Peyer's patch (tissue), 4 donors: ENCODE results near the gene ASPG. TPM values are rescaled to one million over a fixed set of nuclear protein-coding genes. Genes with fewer than 3 reads are reported as not detected.

Experiments
- DNase-seq, 3 donors: peaks; one replicate each; pipeline ENCODE4 v3.0.0-alpha.2; 2017 to 2019
- H3K27ac ChIP-seq, 4 donors: fragments of 200-600 bp; sonication (generic); one replicate each; pipeline ENCODE4 v1.5.1; 2016 to 2019
- H3K27me3 ChIP-seq, 2 donors: fragments of 200-600 bp; sonication (generic); one replicate each; pipeline ENCODE4 v1.5.1; 2019
- H3K36me3 ChIP-seq, 3 donors: fragments of 200-600 bp; sonication (generic); one replicate each; pipeline ENCODE4 v1.5.1; 2016 to 2019
- H3K4me1 ChIP-seq, 4 donors: fragments of 200-600 bp; sonication (generic); one replicate each; pipeline ENCODE4 v1.5.1; 2016 to 2019
- H3K4me3 ChIP-seq, 4 donors: fragments of 200-600 bp; sonication (generic); 1 replicate in 3 of 4; 2 replicates in 1 of 4; pipeline ENCODE4 v1.5.1; 2016 to 2019; ENCODE audit warnings: mild to moderate bottlenecking in 1 of 4
- H3K9me3 ChIP-seq, 4 donors: fragments of 200-600 bp; sonication (generic); one replicate each; pipeline ENCODE4 v1.5.1; 2016 to 2019; ENCODE audit warnings: mild to moderate bottlenecking in 1 of 4
- CTCF ChIP-seq, 6 experiments: fragments of 450-650 bp in 4 of 6; fragments of 200-600 bp in 2 of 6; sonication (generic) in 1 of 6; IDR thresholded peaks; one replicate each; pipeline ENCODE4 v1.5.1; 2017 to 2019; ENCODE audit warnings: antibody characterized with exemption in 6 of 6, mild to moderate bottlenecking in 3 of 6, moderate library complexity in 1 of 6
- POLR2A ChIP-seq, 2 donors: fragments of 450-650 bp; IDR thresholded peaks; one replicate each; pipeline ENCODE4 v1.5.1; 2017; ENCODE audit warnings: antibody characterized with exemption in 2 of 2, mild to moderate bottlenecking in 2 of 2, moderate library complexity in 2 of 2
- total RNA-seq, 4 donors: library from RNA; depleted of rRNA; stranded (reverse); fragments of >200 nt; gene quantifications; one replicate each; pipeline ENCODE4 v1.1.0, GENCODE V29; 2016

Gene ASPG
- total RNA-seq, 4 donors from 2014 or later, result 1.2 to 7.4 (median 2.3) TPM; not detected in 1

- no peak for DNase-seq
- TF ChIP-seq CTCF (IDR thresholded peaks at IDR 0.05), result no peak
- TF ChIP-seq POLR2A (IDR thresholded peaks at IDR 0.05), result no peak
Observed at GRCh38 chr14:104051092-104051813, 34.2 kb upstream of the ASPG start.

GRCh38 chr14:104054222-104054905 is 31.1 kb upstream of the ASPG start:
- Histone ChIP-seq H3K27me3 (no peaks in the 10 kb centered on the region), H3K27ac (no peak overlapping the region), H3K4me1 (no peaks in the 10 kb centered on the region), H3K9me3 (no peaks in the 10 kb centered on the region), H3K36me3 (no peaks in the 10 kb centered on the region), H3K4me3 (no peak overlapping the region)
- no peak for DNase-seq
- TF ChIP-seq POLR2A (IDR thresholded peaks at IDR 0.05) (no peak), CTCF (IDR thresholded peaks at IDR 0.05) (no peak)

More at GRCh38 chr14:104051092-104051813, 34.2 kb upstream of the ASPG start:
- Histone ChIP-seq H3K27me3 (no peaks in the 10 kb centered on the region), H3K27ac (no peak overlapping the region), H3K36me3 (no peaks in the 10 kb centered on the region), H3K4me3 (no peak overlapping the region), H3K4me1 (no peaks in the 10 kb centered on the region), H3K9me3 (no peaks in the 10 kb centered on the region)

GRCh38 chr14:104062281-104062680 is 23.2 kb upstream of the ASPG start:
- no peak overlapping the region for H3K27ac ChIP-seq
- no peaks in the 10 kb centered on the region for H3K4me1 ChIP-seq
- peaks cover 0 to 8% (median 4%) of the 10 kb centered on the region in 4 donors for H3K9me3 ChIP-seq
- H3K4me3 ChIP-seq, result no peak overlapping the region
- TF ChIP-seq POLR2A (IDR thresholded peaks at IDR 0.05) (no peak), CTCF (IDR thresholded peaks at IDR 0.05) (no peak)
- no peaks in the 10 kb centered on the region for H3K36me3 ChIP-seq
- H3K27me3 ChIP-seq, result no peaks in the 10 kb centered on the region
- no peak for DNase-seq

GRCh38 chr14:104064003-104064402 is 21.5 kb upstream of the ASPG start:
- DNase-seq, result no peak
- Histone ChIP-seq H3K4me1 (no peaks in the 10 kb centered on the region), H3K4me3 (no peak overlapping the region), H3K27me3 (no peaks in the 10 kb centered on the region), H3K9me3 (peaks cover 0 to 8% (median 4%) of the 10 kb centered on the region in 4 donors), H3K27ac (no peak overlapping the region), H3K36me3 (no peaks in the 10 kb centered on the region)
- TF ChIP-seq CTCF (IDR thresholded peaks at IDR 0.05), result no peak
- TF ChIP-seq POLR2A (IDR thresholded peaks at IDR 0.05), result no peak

- H3K36me3 ChIP-seq, result no peaks in the 10 kb centered on the region
- TF ChIP-seq POLR2A (IDR thresholded peaks at IDR 0.05) (no peak), CTCF (IDR thresholded peaks at IDR 0.05) (no peak)
- no peaks in the 10 kb centered on the region for H3K27me3 ChIP-seq
- no peak for DNase-seq
- H3K4me3 ChIP-seq, result no peak overlapping the region
- peaks cover 0 to 8% (median 4%) of the 10 kb centered on the region in 4 donors for H3K9me3 ChIP-seq
- no peaks in the 10 kb centered on the region for H3K4me1 ChIP-seq
- no peak overlapping the region for H3K27ac ChIP-seq
Observed at GRCh38 chr14:104066279-104066678, 19.2 kb upstream of the ASPG start.
